ENCODE data around the gene ZNF304. TPM values are rescaled to one million over a fixed set of nuclear protein-coding genes. Genes with fewer than 3 reads are reported as not detected.

The ZNF304 gene
- total and polyA plus RNA-seq, 2 of the 13 experiments (the other 11 are each of a cell fraction or from before 2014, with no cell fraction given) = 3.4 to 8.0 TPM

- no peak overlapping the region for H2AFZ ChIP-seq (ENCODE audit: low read length)
- no peaks in the 10 kb centered on the region for H3K36me3 ChIP-seq (replicated peaks in 1 of 2; ENCODE audit: control insufficient read depth in 1 of 2, insufficient read depth in 2 of 2, low read length in 2 of 2)
- no peaks in the 10 kb centered on the region for H3K79me2 ChIP-seq (ENCODE audit: insufficient read depth, low read length)
- no peak overlapping the region for H3K27ac ChIP-seq (ENCODE audit: extremely low read length, insufficient read depth, low read length)
- intact Hi-C loops (cut with micrococcal nuclease; ENCODE audit: unreplicated experiment) = no loop called here
- in situ Hi-C loops (cut with HindIII; ENCODE audit: extremely low pct_ligation_motif_present, low pct_unique_long_range_greater_than_20kb) = no loop called here
- BruUV-seq (replicated peaks) = no TSS peak
- 24% methylated on average over 3 of the region's 3 CpGs for WGBS (ENCODE audit: low lambda C conversion rate)
- ChIA-PET CTCF (ENCODE audit: low intra/inter-chr PET ratio, low total read pairs) (no interaction called here), POLR2A (no interaction called here)
- FAIRE-seq = no peak
- H3K4me3 ChIP-seq (replicated peaks in 1 of 3; ENCODE audit: insufficient read depth in 1 of 3, low read depth in 2 of 3, low read length in 3 of 3) = no peak overlapping the region
- no peaks in the 10 kb centered on the region; a peak in 1 of 5 replicates for H3K27me3 ChIP-seq (ENCODE audit: control insufficient read depth in 1 of 2, insufficient read depth in 2 of 2, low read length in 2 of 2)
- no peak for ATAC-seq
- DNase-seq (ENCODE audit: low spot score) = no peak
- no peaks in the 10 kb centered on the region for H4K20me1 ChIP-seq (ENCODE audit: insufficient read depth, low read length)
- no peak overlapping the region for H3K9ac ChIP-seq (ENCODE audit: insufficient read depth, low read depth, low read length)
- no peaks in the 10 kb centered on the region for H3K9me3 ChIP-seq (ENCODE audit: low read length)
- TF ChIP-seq EHMT2 (IDR thresholded peaks at IDR 0.05; ENCODE audit: borderline replicate concordance, low read depth, low read length) (no peak), MYNN (CRISPR knock-in tag; IDR thresholded peaks at IDR 0.05; ENCODE audit: low read depth) (no peak), NFRKB (IDR thresholded peaks at IDR 0.05) (no peak), PRMT3 (CRISPR knock-in tag; IDR thresholded peaks at IDR 0.05; ENCODE audit: borderline replicate concordance, low read depth) (no peak)
- peaks cover 6% of the 10 kb centered on the region; the same call in 1 of the 2 replicates for H3K4me1 ChIP-seq (ENCODE audit: insufficient read depth, low read length)
- H3K4me2 ChIP-seq (ENCODE audit: low read depth, low read length) = no peak overlapping the region
Measured at GRCh38 chr19:57338877-57339276, 12.2 kb upstream of the ZNF304 start.

GRCh38 chr19:57342582-57342981 is 8.5 kb upstream of the ZNF304 start:
- Histone ChIP-seq H3K4me2 (ENCODE audit: low read depth, low read length) (no peak overlapping the region), H3K36me3 (replicated peaks in 1 of 2; ENCODE audit: control insufficient read depth in 1 of 2, insufficient read depth in 2 of 2, low read length in 2 of 2) (no peaks in the 10 kb centered on the region), H4K20me1 (ENCODE audit: insufficient read depth, low read length) (no peaks in the 10 kb centered on the region), H3K27ac (ENCODE audit: extremely low read length, insufficient read depth, low read length) (no peak overlapping the region), H3K4me1 (ENCODE audit: insufficient read depth, low read length) (no peaks in the 10 kb centered on the region), H2AFZ (ENCODE audit: low read length) (no peak overlapping the region), H3K79me2 (ENCODE audit: insufficient read depth, low read length) (no peaks in the 10 kb centered on the region), H3K9me3 (ENCODE audit: low read length) (no peaks in the 10 kb centered on the region), H3K4me3 (replicated peaks in 1 of 3; ENCODE audit: insufficient read depth in 1 of 3, low read depth in 2 of 3, low read length in 3 of 3) (no peak overlapping the region), H3K9ac (ENCODE audit: insufficient read depth, low read depth, low read length) (no peak overlapping the region), H3K27me3 (ENCODE audit: control insufficient read depth in 1 of 2, insufficient read depth in 2 of 2, low read length in 2 of 2) (peaks cover 0 to 3% of the 10 kb centered on the region in 2 experiments; a peak in 2 of 5 replicates)
- no peak for FAIRE-seq
- CTCF ChIA-PET (ENCODE audit: low intra/inter-chr PET ratio, low total read pairs) = no interaction called here
- in situ Hi-C loops (cut with HindIII; ENCODE audit: extremely low pct_ligation_motif_present, low pct_unique_long_range_greater_than_20kb) (no loop called here), intact Hi-C loops (cut with micrococcal nuclease; ENCODE audit: unreplicated experiment) (no loop called here)
- no TSS peak for BruUV-seq (replicated peaks)
- WGBS (ENCODE audit: low lambda C conversion rate) = 12% methylated on average over 6 of the region's 6 CpGs
- no peak for TF ChIP-seq MEIS1 (CRISPR knock-in tag; IDR thresholded peaks at IDR 0.05; ENCODE audit: borderline replicate concordance)
- TF ChIP-seq ZBTB38 (CRISPR knock-in tag; IDR thresholded peaks at IDR 0.05) = no peak
- no peak for TF ChIP-seq SRSF4 (IDR thresholded peaks at IDR 0.05; ENCODE audit: low read depth, low read length, poor library complexity, severe bottlenecking)
- TF ChIP-seq FOXO4 (CRISPR knock-in tag; conservative IDR thresholded peaks at IDR 0.05) = no peak
- no peak for TF ChIP-seq ZNF574 (CRISPR knock-in tag; IDR thresholded peaks at IDR 0.05)
- TF ChIP-seq DPF2 (CRISPR knock-in tag; IDR thresholded peaks at IDR 0.05; ENCODE audit: borderline replicate concordance, low read depth) = no peak
- TF ChIP-seq PHF21A (CRISPR knock-in tag; IDR thresholded peaks at IDR 0.05) = no peak
- TF ChIP-seq ATRX (CRISPR knock-in tag; IDR thresholded peaks at IDR 0.05; ENCODE audit: borderline replicate concordance) = no peak
- no peak for TF ChIP-seq E2F5 (CRISPR knock-in tag; conservative IDR thresholded peaks at IDR 0.05)
- POLR2A ChIA-PET = no interaction called here
- ATAC-seq = no peak
- no peak for DNase-seq (ENCODE audit: low spot score)

Measured in HepG2 (cell line).